ENCODE measurements around the gene LDAH. TPM values are rescaled to one million over a fixed set of nuclear protein-coding genes. Genes with fewer than 3 reads are reported as not detected.

The LDAH gene
- total RNA-seq, 4 donors from 2014 or later = 7.5 to 58.5 (median 15.2) TPM

- H3K27ac ChIP-seq = no peak overlapping the region
- WGBS, 2 donors (ENCODE audit: low coverage in 1 of 2) = 72 to 75% methylated on average over 2 to 4 of the region's 4 CpGs
- H3K4me3 ChIP-seq = no peak overlapping the region
- H3K4me1 ChIP-seq = peaks cover 0 to 7% (median 0%) of the 10 kb centered on the region in 4 donors
- no peaks in the 10 kb centered on the region for H3K9me3 ChIP-seq
- in situ Hi-C loops (cut with MboI; ENCODE audit: low pct_ligation_motif_present in 1 of 4, low pct_unique_long_range_greater_than_20kb in 1 of 4, low sequenced_read_pairs in 3 of 4) (loop anchor here in 3 of 4 donors (25.0 kb wide), 1 partner anchor 455 kb away; the partner anchor contains the start of gene TDRD15 (in 3 of the 3)), intact Hi-C loops (cut with DNase I; ENCODE audit: low total_unique reads) (no loop called here)
- peaks cover 26% of the 10 kb centered on the region for H3K27me3 ChIP-seq
- H3K36me3 ChIP-seq = no peaks in the 10 kb centered on the region
- DNase-seq = no peak
- TF ChIP-seq CTCF (IDR thresholded peaks at IDR 0.05) (no peak), EP300 (IDR thresholded peaks at IDR 0.05; ENCODE audit: low read depth) (no peak), POLR2AphosphoS5 (IDR thresholded peaks at IDR 0.05) (no peak), POLR2A (IDR thresholded peaks at IDR 0.05) (no peak)
Observed at GRCh38 chr2:20657522-20658235, 165.2 kb downstream of the LDAH start.

- Histone ChIP-seq H3K9me3 (no peaks in the 10 kb centered on the region), H3K27ac (no peak overlapping the region), H3K27me3 (peaks cover 15% of the 10 kb centered on the region), H3K4me3 (no peak overlapping the region), H3K4me1 (peaks cover 1 to 9% (median 2%) of the 10 kb centered on the region in 4 donors), H3K36me3 (no peaks in the 10 kb centered on the region)
- WGBS, 2 donors (ENCODE audit: low coverage in 1 of 2) = 85% methylated on average over 7 of the region's 7 CpGs; no CpG with 5 or more reads in 1 of the 2 donors
- no peak for TF ChIP-seq CTCF (IDR thresholded peaks at IDR 0.05)
- TF ChIP-seq POLR2AphosphoS5 (IDR thresholded peaks at IDR 0.05) = no peak
- no peak for TF ChIP-seq POLR2A (IDR thresholded peaks at IDR 0.05)
- TF ChIP-seq EP300 (IDR thresholded peaks at IDR 0.05; ENCODE audit: low read depth) = no peak
- DNase-seq = no peak
- intact Hi-C loops (cut with DNase I; ENCODE audit: low total_unique reads) = no loop called here
- in situ Hi-C loops (cut with MboI; ENCODE audit: low pct_ligation_motif_present in 1 of 4, low pct_unique_long_range_greater_than_20kb in 1 of 4, low sequenced_read_pairs in 3 of 4) = loop anchor here in 3 of 4 donors (25.0 kb wide), 1 partner anchor 456 kb away; the partner anchor contains the start of gene TDRD15 (in 3 of the 3)
Observed at GRCh38 chr2:20656561-20656960, 166.3 kb downstream of the LDAH start.

GRCh38 chr2:20654535-20654813, 168.4 kb downstream of the LDAH start:
- Histone ChIP-seq H3K27me3 (no peaks in the 10 kb centered on the region), H3K36me3 (no peaks in the 10 kb centered on the region), H3K27ac (no peak overlapping the region), H3K9me3 (no peaks in the 10 kb centered on the region), H3K4me3 (no peak overlapping the region), H3K4me1 (peaks cover 10 to 19% (median 15%) of the 10 kb centered on the region in 4 donors)
- intact Hi-C loops (cut with DNase I; ENCODE audit: low total_unique reads) = no loop called here
- no peak for DNase-seq
- in situ Hi-C loops (cut with MboI; ENCODE audit: low pct_ligation_motif_present in 1 of 4, low pct_unique_long_range_greater_than_20kb in 1 of 4, low sequenced_read_pairs in 3 of 4) = loop anchor here in 3 of 4 donors (25.0 kb wide), 1 partner anchor 458 kb away; the partner anchor contains the start of gene TDRD15 (in 3 of the 3)
- 78 to 100% methylated on average over 1 to 2 of the region's 2 CpGs for WGBS, 2 donors (ENCODE audit: low coverage in 1 of 2)
- TF ChIP-seq EP300 (IDR thresholded peaks at IDR 0.05; ENCODE audit: low read depth) (no peak), POLR2AphosphoS5 (IDR thresholded peaks at IDR 0.05) (no peak), CTCF (IDR thresholded peaks at IDR 0.05) (no peak), POLR2A (IDR thresholded peaks at IDR 0.05) (no peak)

GRCh38 chr2:20653695-20654534, 169.0 kb downstream of the LDAH start:
- Histone ChIP-seq H3K9me3 (no peaks in the 10 kb centered on the region), H3K36me3 (no peaks in the 10 kb centered on the region), H3K27me3 (no peaks in the 10 kb centered on the region), H3K4me3 (no peak overlapping the region), H3K27ac (no peak overlapping the region), H3K4me1 (peaks cover 16 to 25% (median 19%) of the 10 kb centered on the region in 4 donors)
- in situ Hi-C loops (cut with MboI; ENCODE audit: low pct_ligation_motif_present in 1 of 4, low pct_unique_long_range_greater_than_20kb in 1 of 4, low sequenced_read_pairs in 3 of 4) = loop anchor here in 3 of 4 donors (25.0 kb wide), 1 partner anchor 458 kb away; the partner anchor contains the start of gene TDRD15 (in 3 of the 3)
- TF ChIP-seq CTCF (IDR thresholded peaks at IDR 0.05) (no peak), POLR2AphosphoS5 (IDR thresholded peaks at IDR 0.05) (no peak), EP300 (IDR thresholded peaks at IDR 0.05; ENCODE audit: low read depth) (no peak), POLR2A (IDR thresholded peaks at IDR 0.05) (no peak)
- 82 to 83% methylated on average over 3 to 7 of the region's 7 CpGs for WGBS, 2 donors (ENCODE audit: low coverage in 1 of 2)
- intact Hi-C loops (cut with DNase I; ENCODE audit: low total_unique reads) = no loop called here
- DNase-seq = no peak
